ENCODE data around the gene ZNF185.

Gene ZNF185

GRCh38 chrX:152917656-152918579 lies 20.1 kb downstream of the ZNF185 start:
- no peak for DNase-seq (ENCODE audit: low spot score)

- DNase-seq (ENCODE audit: low spot score): no peak
These were observed 20.8 kb downstream of the ZNF185 start for GRCh38 chrX:152918707-152919106.

- no peak for DNase-seq (ENCODE audit: low spot score)
These were observed 25.7 kb downstream of the ZNF185 start for GRCh38 chrX:152923599-152923998.

GRCh38 chrX:152925835-152926234 lies 28.0 kb downstream of the ZNF185 start:
- DNase-seq (ENCODE audit: low spot score): no peak

GRCh38 chrX:152926279-152926678 lies 28.4 kb downstream of the ZNF185 start:
- peak; percentile 56 for DNase-seq (ENCODE audit: low spot score)

- DNase-seq (ENCODE audit: low spot score): no peak
These were observed 29.1 kb downstream of the ZNF185 start for GRCh38 chrX:152926923-152927322.

- DNase-seq (ENCODE audit: low spot score): no peak
These were observed 30.2 kb downstream of the ZNF185 start for GRCh38 chrX:152927858-152928760.

- DNase-seq (ENCODE audit: low spot score): no peak
These were observed 31.0 kb downstream of the ZNF185 start for GRCh38 chrX:152928761-152929400.

- DNase-seq (ENCODE audit: low spot score): no peak
These were observed 32.0 kb downstream of the ZNF185 start for GRCh38 chrX:152929898-152930297.

- no peak for DNase-seq (ENCODE audit: low spot score)
These were observed 32.6 kb downstream of the ZNF185 start for GRCh38 chrX:152930516-152930915.

- DNase-seq (ENCODE audit: low spot score): no peak
These were observed 34.3 kb downstream of the ZNF185 start for GRCh38 chrX:152932144-152932543.

GRCh38 chrX:152932598-152933175 lies 34.8 kb downstream of the ZNF185 start:
- no peak for DNase-seq (ENCODE audit: low spot score)

GRCh38 chrX:152936306-152936705 lies 38.4 kb downstream of the ZNF185 start:
- DNase-seq (ENCODE audit: low spot score): no peak

- DNase-seq (ENCODE audit: low spot score): no peak
These were observed 39.4 kb downstream of the ZNF185 start for GRCh38 chrX:152937236-152937635.

GRCh38 chrX:152941328-152942076 lies 43.6 kb downstream of the ZNF185 start:
- peak; percentile 76 for DNase-seq (ENCODE audit: low spot score)

GRCh38 chrX:152942077-152942442 lies 44.2 kb downstream of the ZNF185 start:
- no peak for DNase-seq (ENCODE audit: low spot score)

GRCh38 chrX:152943826-152944225 lies 46.0 kb downstream of the ZNF185 start:
- DNase-seq (ENCODE audit: low spot score): no peak

- no peak for DNase-seq (ENCODE audit: low spot score)
These were observed 47.4 kb downstream of the ZNF185 start for GRCh38 chrX:152945021-152945979.

- DNase-seq (ENCODE audit: low spot score): no peak
These were observed 48.8 kb downstream of the ZNF185 start for GRCh38 chrX:152946681-152947080.

Measured in HuH-7 (cell line).